CD4-positive, CD25-positive, alpha-beta regulatory T cell (primary cell): ENCODE results near the gene PALLD. TPM values are rescaled to one million over a fixed set of nuclear protein-coding genes. Genes with fewer than 3 reads are reported as not detected.

Source experiments
- ATAC-seq, 2 donors: fragments of 150-1000 bp; cut with Tn5 transposase; one replicate each; pipeline ENCODE4 v1.10.0; 2021; ENCODE audit warnings: low read depth in 2 of 2, moderate number of reproducible peaks in 2 of 2, moderate library complexity in 1 of 2
- DNase-seq, 3 donors: peaks; one replicate each; pipeline versions ENCODE4 v3.0.0 to v3.0.0-alpha.2; 2012 to 2022; ENCODE audit warnings: mixed read lengths in 1 of 3
- H3K27ac ChIP-seq: one replicate; pipeline ENCODE4 v1.7.0; 2013; ENCODE audit warnings: mild to moderate bottlenecking, low read length; ENCODE audit not compliant: insufficient read depth, poor library complexity, severe bottlenecking
- H3K27me3 ChIP-seq: one replicate; pipeline ENCODE4 v1.7.0; 2013; ENCODE audit warnings: low read length; ENCODE audit not compliant: control insufficient read depth, insufficient read depth
- H3K36me3 ChIP-seq: one replicate; pipeline ENCODE4 v1.7.0; 2013; ENCODE audit warnings: mild to moderate bottlenecking, low read length, moderate library complexity; ENCODE audit not compliant: control insufficient read depth, insufficient read depth
- H3K4me1 ChIP-seq: 2 replicates; pipeline ENCODE4 v1.7.0; 2013; ENCODE audit warnings: mild to moderate bottlenecking, low read length; ENCODE audit not compliant: insufficient read depth, control insufficient read depth, poor library complexity, severe bottlenecking
- H3K4me3 ChIP-seq: one replicate; pipeline ENCODE4 v1.7.0; 2013; ENCODE audit warnings: low read depth, mild to moderate bottlenecking, low read length, moderate library complexity
- H3K9me3 ChIP-seq, 2 experiments: 1 replicate in 1 of 2; 2 replicates in 1 of 2; pipeline ENCODE4 v1.7.0; 2013; ENCODE audit warnings: low read length in 2 of 2, mild to moderate bottlenecking in 1 of 2, moderate library complexity in 1 of 2; ENCODE audit not compliant: control insufficient read depth in 2 of 2
- H3K27ac Mint-ChIP-seq, 3 donors: one replicate each; pipeline ENCODE4 v1.8.0; 2020 to 2022; ENCODE audit warnings: mild to moderate bottlenecking in 3 of 3, mixed read lengths in 3 of 3, moderate library complexity in 2 of 3
- H3K27me3 Mint-ChIP-seq: one replicate; pipeline ENCODE4 v1.8.0; 2022; ENCODE audit warnings: mild to moderate bottlenecking, mixed read lengths
- H3K36me3 Mint-ChIP-seq: one replicate; pipeline ENCODE4 v1.8.0; 2020; ENCODE audit warnings: mixed read lengths
- H3K4me1 Mint-ChIP-seq, 4 donors: one replicate each; pipeline ENCODE4 v1.8.0; 2020 to 2022; ENCODE audit warnings: mixed read lengths in 4 of 4, mild to moderate bottlenecking in 1 of 4
- H3K4me3 Mint-ChIP-seq, 4 donors: one replicate each; pipeline ENCODE4 v1.8.0; 2020 to 2022; ENCODE audit warnings: mild to moderate bottlenecking in 4 of 4, mixed read lengths in 4 of 4, moderate library complexity in 3 of 4
- H3K9me3 Mint-ChIP-seq, 7 donors: one replicate each; pipeline ENCODE4 v1.8.0; 2020 to 2022; ENCODE audit warnings: mixed read lengths in 7 of 7, mild to moderate bottlenecking in 3 of 7, moderate library complexity in 2 of 7
- polyA plus RNA-seq, 4 donors: library from polyadenylated mRNA; unstranded; fragments of 300-500 nt; fragmentation: Illumina TruSeq; gene quantifications; one replicate each; pipeline ENCODE4 v1.2.3, GENCODE V29; 2021
- total RNA-seq: library from RNA; stranded (reverse); gene quantifications from one replicate; pipeline ENCODE4 v1.2.3, GENCODE V29; 2022

Gene PALLD
- total and polyA plus RNA-seq, 5 donors from 2014 or later: 0.37 to 1.9 (median 0.76) TPM; not detected in 1

GRCh38 chr4:168857546-168858314 lies 360.9 kb downstream of the PALLD start:
- Mint-ChIP-seq H3K9me3 (no peaks in the 10 kb centered on the region), H3K36me3 (peaks cover 3% of the 10 kb centered on the region), H3K27ac (no peak overlapping the region), H3K27me3 (peaks cover 5% of the 10 kb centered on the region), H3K4me3 (no peak overlapping the region), H3K4me1 (peaks cover 0 to 7% (median 2%) of the 10 kb centered on the region in 4 donors)
- Histone ChIP-seq H3K4me3 (no peak overlapping the region), H3K4me1 (no peaks in the 10 kb centered on the region), H3K9me3 (no peaks in the 10 kb centered on the region), H3K27me3 (no peaks in the 10 kb centered on the region), H3K36me3 (no peaks in the 10 kb centered on the region), H3K27ac (no peak overlapping the region)
- no peak for DNase-seq
- ATAC-seq: no peak

DNA sequence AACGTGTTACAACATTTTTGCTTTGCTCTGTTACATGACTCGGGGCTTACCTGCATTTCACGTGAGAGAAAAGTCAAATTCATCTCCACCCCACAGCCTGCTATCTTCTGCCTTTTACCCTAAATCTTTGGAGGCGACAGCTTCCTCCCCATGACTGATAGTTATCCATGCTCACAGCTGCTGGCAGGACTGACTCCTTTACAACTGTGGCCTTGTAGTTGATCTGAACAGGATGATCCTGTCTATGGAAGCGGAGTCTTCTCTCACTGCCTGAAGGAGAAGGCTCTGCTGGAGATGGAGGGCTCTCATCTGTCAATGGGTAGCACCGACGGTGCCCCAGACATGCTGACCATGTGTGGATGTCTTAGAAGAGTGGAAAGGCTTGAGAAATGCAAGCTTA lies 362.2 kb downstream of the PALLD start:
- H3K27me3 Mint-ChIP-seq: peaks cover 5% of the 10 kb centered on the region
- Histone ChIP-seq H3K27ac (no peak overlapping the region), H3K9me3 (no peaks in the 10 kb centered on the region), H3K4me1 (no peaks in the 10 kb centered on the region), H3K27me3 (no peaks in the 10 kb centered on the region), H3K4me3 (no peak overlapping the region), H3K36me3 (no peaks in the 10 kb centered on the region)
- no peak overlapping the region for H3K4me3 Mint-ChIP-seq
- no peaks in the 10 kb centered on the region for H3K4me1 Mint-ChIP-seq
- no peak overlapping the region for H3K27ac Mint-ChIP-seq
- no peaks in the 10 kb centered on the region for H3K9me3 Mint-ChIP-seq
- ATAC-seq (no peak), DNase-seq (no peak)
- H3K36me3 Mint-ChIP-seq: peaks cover 3% of the 10 kb centered on the region

- no peaks in the 10 kb centered on the region for H3K4me1 ChIP-seq
- Mint-ChIP-seq H3K27ac (no peak overlapping the region), H3K36me3 (peaks cover 3% of the 10 kb centered on the region)
Observed at GRCh38 chr4:168859888-168860694, 363.2 kb downstream of the PALLD start.

GRCh38 chr4:168860827-168861226 lies 364.0 kb downstream of the PALLD start:
- no peaks in the 10 kb centered on the region for H3K36me3 ChIP-seq
- no peak overlapping the region for H3K27ac Mint-ChIP-seq
- peaks cover 3% of the 10 kb centered on the region for H3K36me3 Mint-ChIP-seq
- no peak overlapping the region for H3K4me3 Mint-ChIP-seq
- no peaks in the 10 kb centered on the region for H3K4me1 ChIP-seq
- peaks cover 5% of the 10 kb centered on the region for H3K27me3 Mint-ChIP-seq
- no peaks in the 10 kb centered on the region for H3K9me3 Mint-ChIP-seq
- DNase-seq (no peak), ATAC-seq (no peak)
- H3K9me3 ChIP-seq: no peaks in the 10 kb centered on the region
- H3K27ac ChIP-seq: no peak overlapping the region
- H3K4me1 Mint-ChIP-seq: no peaks in the 10 kb centered on the region
- H3K27me3 ChIP-seq: no peaks in the 10 kb centered on the region
- H3K4me3 ChIP-seq: no peak overlapping the region

More at GRCh38 chr4:168859888-168860694, 363.2 kb downstream of the PALLD start:
- Histone ChIP-seq H3K27ac (no peak overlapping the region), H3K27me3 (no peaks in the 10 kb centered on the region), H3K9me3 (no peaks in the 10 kb centered on the region), H3K4me3 (no peak overlapping the region), H3K36me3 (no peaks in the 10 kb centered on the region)
- Mint-ChIP-seq H3K27me3 (peaks cover 5% of the 10 kb centered on the region), H3K4me1 (no peaks in the 10 kb centered on the region), H3K4me3 (no peak overlapping the region), H3K9me3 (no peaks in the 10 kb centered on the region)
- DNase-seq (no peak), ATAC-seq (no peak)

DNA sequence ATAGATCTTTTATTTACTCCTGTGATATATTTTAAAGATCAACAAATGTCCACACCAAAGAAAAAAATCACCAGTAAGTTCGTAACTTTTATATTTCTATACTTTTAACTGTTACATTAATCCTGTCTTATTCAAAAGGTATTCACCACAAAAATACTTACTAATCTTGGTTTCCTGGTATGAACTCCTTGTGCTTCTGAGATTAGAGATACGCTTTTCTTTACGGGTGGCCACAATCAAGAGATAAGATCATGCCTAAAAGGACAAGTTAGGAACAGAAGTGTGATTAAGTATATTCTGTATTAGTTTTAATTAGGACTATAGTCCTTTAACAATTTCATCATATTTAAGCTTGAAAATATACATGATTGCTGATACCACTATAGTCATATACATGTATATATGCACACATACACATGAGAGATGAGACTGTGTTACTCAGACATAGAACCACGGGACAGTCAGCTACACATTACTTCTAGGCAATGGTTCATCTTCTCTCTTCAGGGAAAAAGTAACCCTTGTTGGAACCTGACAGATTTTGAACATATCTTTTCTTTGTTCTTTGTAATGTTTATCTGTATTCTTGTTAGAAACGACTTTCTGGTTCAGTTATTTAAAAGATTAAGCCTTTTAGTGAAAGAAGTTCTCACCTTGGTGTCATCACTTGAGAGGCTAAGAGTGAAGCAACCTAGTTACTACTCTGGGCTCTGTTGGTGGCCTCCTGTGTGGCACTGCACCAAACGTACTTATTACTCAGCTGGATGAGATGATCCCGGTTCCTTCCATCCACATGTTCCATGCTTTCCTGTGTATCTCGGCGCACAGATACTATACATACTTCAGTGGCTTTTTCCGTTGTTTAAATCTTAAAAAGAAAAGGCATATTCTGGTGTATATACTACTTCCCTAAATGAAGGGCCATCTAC lies 367.1 kb downstream of the PALLD start:
- Mint-ChIP-seq H3K36me3 (peaks cover 3% of the 10 kb centered on the region), H3K9me3 (no peaks in the 10 kb centered on the region), H3K27me3 (peaks cover 6% of the 10 kb centered on the region), H3K4me1 (no peaks in the 10 kb centered on the region), H3K4me3 (no peak overlapping the region), H3K27ac (no peak overlapping the region)
- Histone ChIP-seq H3K27ac (no peak overlapping the region), H3K4me3 (no peak overlapping the region), H3K9me3 (no peaks in the 10 kb centered on the region), H3K27me3 (no peaks in the 10 kb centered on the region), H3K36me3 (no peaks in the 10 kb centered on the region), H3K4me1 (no peaks in the 10 kb centered on the region)
- DNase-seq (no peak), ATAC-seq (no peak)

- H3K4me3 Mint-ChIP-seq: no peak overlapping the region
- no peaks in the 10 kb centered on the region for H3K36me3 ChIP-seq
- no peaks in the 10 kb centered on the region for H3K27me3 ChIP-seq
- H3K4me1 Mint-ChIP-seq: no peaks in the 10 kb centered on the region
- no peak overlapping the region for H3K27ac Mint-ChIP-seq
- H3K9me3 Mint-ChIP-seq: peaks cover 0 to 2% (median 0%) of the 10 kb centered on the region in 7 donors
- H3K36me3 Mint-ChIP-seq: peaks cover 2% of the 10 kb centered on the region
- H3K27me3 Mint-ChIP-seq: peaks cover 13% of the 10 kb centered on the region
- no peak overlapping the region for H3K4me3 ChIP-seq
- no peaks in the 10 kb centered on the region for H3K9me3 ChIP-seq
- no peak overlapping the region for H3K27ac ChIP-seq
- ATAC-seq (no peak), DNase-seq (no peak)
- no peaks in the 10 kb centered on the region for H3K4me1 ChIP-seq
Observed at GRCh38 chr4:168864821-168865541, 368.1 kb downstream of the PALLD start.

DNA sequence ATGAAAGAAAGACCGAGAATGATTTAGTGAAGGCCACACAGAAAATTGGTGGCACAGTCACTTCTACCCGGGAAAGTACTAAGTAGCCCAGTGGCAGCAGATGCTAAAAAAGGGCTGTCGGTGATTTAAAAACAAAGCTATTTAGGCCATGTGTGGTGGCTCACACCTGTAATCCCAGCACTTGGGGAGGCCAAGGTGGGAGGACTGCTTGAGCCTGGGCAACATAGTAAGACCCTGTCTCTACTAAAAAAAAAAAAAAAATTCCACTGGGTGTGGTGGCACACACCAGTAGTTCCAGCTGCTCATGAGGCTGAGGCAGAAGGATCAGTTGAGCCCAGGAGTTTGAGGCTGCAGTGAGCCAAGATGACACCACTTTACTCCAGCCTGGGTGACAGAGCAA lies 369.0 kb downstream of the PALLD start:
- ATAC-seq (no peak), DNase-seq (no peak)
- Mint-ChIP-seq H3K27me3 (peaks cover 11% of the 10 kb centered on the region), H3K9me3 (peaks cover 0 to 2% (median 0%) of the 10 kb centered on the region in 7 donors), H3K27ac (no peak overlapping the region), H3K36me3 (no peaks in the 10 kb centered on the region), H3K4me3 (no peak overlapping the region), H3K4me1 (no peaks in the 10 kb centered on the region)
- Histone ChIP-seq H3K36me3 (no peaks in the 10 kb centered on the region), H3K4me1 (no peaks in the 10 kb centered on the region), H3K27me3 (no peaks in the 10 kb centered on the region), H3K4me3 (no peak overlapping the region), H3K27ac (no peak overlapping the region), H3K9me3 (no peaks in the 10 kb centered on the region)
